ENCODE results near the gene MAMDC2.

Gene MAMDC2

DNA sequence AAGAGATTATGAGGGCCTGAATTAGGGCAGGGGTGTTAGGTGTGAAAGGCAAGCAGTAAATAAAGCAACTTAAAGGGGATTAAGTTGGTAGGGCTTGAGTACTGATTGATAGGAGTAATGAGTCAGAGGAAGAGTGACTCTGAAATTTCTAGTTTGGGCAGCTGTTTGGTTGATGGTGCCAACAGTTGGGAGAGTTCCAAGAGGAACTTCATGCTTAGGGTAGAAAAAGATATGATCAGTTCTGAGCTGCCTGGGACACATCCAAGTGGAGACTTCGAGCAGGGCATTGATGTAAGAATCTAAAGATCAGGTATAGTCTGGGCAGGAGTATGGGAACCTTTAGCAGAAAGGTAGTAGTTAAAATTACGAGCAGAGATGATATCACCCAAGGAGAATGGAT, 10.2 kb downstream of the MAMDC2 start:
- Histone ChIP-seq H3K4me3 (ENCODE audit: insufficient read depth, low read length, poor library complexity, severe bottlenecking) (no peak overlapping the region), H3K27me3 (ENCODE audit: low read length) (no peaks in the 10 kb centered on the region), H4K20me1 (ENCODE audit: low read depth, low read length) (no peaks in the 10 kb centered on the region), H2AFZ (ENCODE audit: low read depth, low read length, severe bottlenecking) (no peak overlapping the region), H3K9me2 (replicated peaks; ENCODE audit: insufficient read depth, low read length) (no peaks in the 10 kb centered on the region), H3K9me3 (ENCODE audit: insufficient read depth, low read length) (no peaks in the 10 kb centered on the region), H3K79me2 (ENCODE audit: insufficient read depth, low read length) (no peaks in the 10 kb centered on the region), H3K36me3 (ENCODE audit: low read length) (no peaks in the 10 kb centered on the region), H3K27ac (ENCODE audit: low read depth, low read length) (no peak overlapping the region), H3K9ac (ENCODE audit: low read length) (no peak overlapping the region), H3K4me2 (ENCODE audit: low read depth, low read length, poor library complexity, severe bottlenecking) (no peak overlapping the region), H3F3A (ENCODE audit: insufficient read depth) (no peaks in the 10 kb centered on the region)
- TF ChIP-seq EZH2phosphoT487 (conservative IDR thresholded peaks at IDR 0.05; ENCODE audit: low read length), result no peak
- TF ChIP-seq, protein P1, sequence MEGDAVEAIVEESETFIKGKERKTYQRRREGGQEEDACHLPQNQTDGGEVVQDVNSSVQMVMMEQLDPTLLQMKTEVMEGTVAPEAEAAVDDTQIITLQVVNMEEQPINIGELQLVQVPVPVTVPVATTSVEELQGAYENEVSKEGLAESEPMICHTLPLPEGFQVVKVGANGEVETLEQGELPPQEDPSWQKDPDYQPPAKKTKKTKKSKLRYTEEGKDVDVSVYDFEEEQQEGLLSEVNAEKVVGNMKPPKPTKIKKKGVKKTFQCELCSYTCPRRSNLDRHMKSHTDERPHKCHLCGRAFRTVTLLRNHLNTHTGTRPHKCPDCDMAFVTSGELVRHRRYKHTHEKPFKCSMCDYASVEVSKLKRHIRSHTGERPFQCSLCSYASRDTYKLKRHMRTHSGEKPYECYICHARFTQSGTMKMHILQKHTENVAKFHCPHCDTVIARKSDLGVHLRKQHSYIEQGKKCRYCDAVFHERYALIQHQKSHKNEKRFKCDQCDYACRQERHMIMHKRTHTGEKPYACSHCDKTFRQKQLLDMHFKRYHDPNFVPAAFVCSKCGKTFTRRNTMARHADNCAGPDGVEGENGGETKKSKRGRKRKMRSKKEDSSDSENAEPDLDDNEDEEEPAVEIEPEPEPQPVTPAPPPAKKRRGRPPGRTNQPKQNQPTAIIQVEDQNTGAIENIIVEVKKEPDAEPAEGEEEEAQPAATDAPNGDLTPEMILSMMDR (IDR thresholded peaks at IDR 0.05; ENCODE audit: insufficient read depth, low read length, poor library complexity, severe bottlenecking), result no peak

DNA sequence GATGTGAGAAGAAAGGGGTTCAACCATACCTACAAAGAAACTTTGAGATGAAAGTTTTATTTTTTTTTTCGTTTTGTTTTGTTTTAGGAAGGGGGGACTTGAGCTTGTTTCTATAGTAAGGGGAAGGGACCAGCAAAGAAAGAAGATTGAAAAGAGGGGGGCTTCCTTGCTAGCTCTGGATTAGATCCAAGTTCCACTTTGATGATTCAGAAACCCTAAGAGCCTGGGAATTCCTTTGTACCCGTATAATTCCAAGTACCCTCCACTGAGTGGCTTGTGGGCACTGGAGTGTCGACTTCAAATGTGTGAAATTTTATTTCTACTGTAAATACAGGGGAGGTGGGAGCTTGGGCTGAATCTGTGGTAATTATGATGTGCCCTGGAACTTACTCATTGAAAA, 10.9 kb downstream of the MAMDC2 start:
- TF ChIP-seq EZH2phosphoT487 (conservative IDR thresholded peaks at IDR 0.05; ENCODE audit: low read length), result no peak
- TF ChIP-seq, protein P1 (IDR thresholded peaks at IDR 0.05; ENCODE audit: insufficient read depth, low read length, poor library complexity, severe bottlenecking), result no peak
- Histone ChIP-seq H3K9me3 (ENCODE audit: insufficient read depth, low read length) (no peaks in the 10 kb centered on the region), H3K36me3 (ENCODE audit: low read length) (no peaks in the 10 kb centered on the region), H3K27ac (ENCODE audit: low read depth, low read length) (no peak overlapping the region), H4K20me1 (ENCODE audit: low read depth, low read length) (no peaks in the 10 kb centered on the region), H3F3A (ENCODE audit: insufficient read depth) (no peaks in the 10 kb centered on the region), H3K27me3 (ENCODE audit: low read length) (no peaks in the 10 kb centered on the region), H3K4me3 (ENCODE audit: insufficient read depth, low read length, poor library complexity, severe bottlenecking) (no peak overlapping the region), H3K79me2 (ENCODE audit: insufficient read depth, low read length) (no peaks in the 10 kb centered on the region), H3K9me2 (replicated peaks; ENCODE audit: insufficient read depth, low read length) (no peaks in the 10 kb centered on the region), H2AFZ (ENCODE audit: low read depth, low read length, severe bottlenecking) (no peak overlapping the region), H3K9ac (ENCODE audit: low read length) (no peak overlapping the region), H3K4me2 (ENCODE audit: low read depth, low read length, poor library complexity, severe bottlenecking) (no peak overlapping the region)

DNA sequence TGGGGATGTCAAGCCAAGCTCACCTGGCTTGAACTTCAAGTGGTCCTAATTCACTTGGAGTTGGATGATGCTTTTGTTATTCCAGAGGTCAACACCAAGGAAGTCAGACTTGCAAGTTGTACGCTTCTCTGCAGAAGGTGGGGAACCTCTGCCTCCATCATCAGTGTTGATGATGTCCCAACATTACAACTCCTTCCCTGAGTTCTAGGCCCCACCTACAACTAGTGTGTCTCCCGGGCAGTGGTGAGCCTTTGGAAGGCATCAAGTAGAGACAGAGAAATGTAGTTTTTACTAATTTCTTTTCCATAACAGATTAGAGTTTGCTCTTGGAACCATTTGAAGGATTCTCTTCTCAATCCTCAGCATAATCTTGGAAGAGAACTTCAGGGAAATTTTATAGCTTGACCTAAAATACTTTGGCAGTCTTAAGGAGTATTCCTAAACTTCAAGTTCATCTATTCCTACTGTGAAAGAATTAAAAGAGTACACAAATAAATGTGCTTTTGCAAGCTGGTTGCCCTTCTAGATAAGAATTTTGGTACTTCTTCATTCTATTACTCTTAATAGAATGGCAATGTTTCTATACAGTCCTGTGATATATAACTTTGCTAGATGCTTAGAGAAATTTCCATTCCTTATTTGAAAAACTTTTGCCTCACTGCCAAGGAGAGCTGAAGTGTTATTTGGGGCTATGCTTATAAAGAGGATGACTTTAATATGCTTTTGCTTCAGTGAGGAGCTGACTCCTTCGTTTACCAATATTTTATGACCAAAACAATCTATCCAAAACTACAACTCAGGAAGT, 12.0 kb downstream of the MAMDC2 start:
- TF ChIP-seq EZH2phosphoT487 (conservative IDR thresholded peaks at IDR 0.05; ENCODE audit: low read length), result no peak
- TF ChIP-seq, protein P1 (IDR thresholded peaks at IDR 0.05; ENCODE audit: insufficient read depth, low read length, poor library complexity, severe bottlenecking), result no peak
- no peaks in the 10 kb centered on the region for H4K20me1 ChIP-seq (ENCODE audit: low read depth, low read length)
- H3K79me2 ChIP-seq (ENCODE audit: insufficient read depth, low read length), result no peaks in the 10 kb centered on the region
- H3K27ac ChIP-seq (ENCODE audit: low read depth, low read length), result no peak overlapping the region
- no peak overlapping the region for H2AFZ ChIP-seq (ENCODE audit: low read depth, low read length, severe bottlenecking)
- H3K4me2 ChIP-seq (ENCODE audit: low read depth, low read length, poor library complexity, severe bottlenecking), result no peak overlapping the region
- H3K9me3 ChIP-seq (ENCODE audit: insufficient read depth, low read length), result no peaks in the 10 kb centered on the region
- H3K36me3 ChIP-seq (ENCODE audit: low read length), result no peaks in the 10 kb centered on the region
- no peaks in the 10 kb centered on the region for H3F3A ChIP-seq (ENCODE audit: insufficient read depth)
- no peaks in the 10 kb centered on the region for H3K27me3 ChIP-seq (ENCODE audit: low read length)
- H3K4me3 ChIP-seq (ENCODE audit: insufficient read depth, low read length, poor library complexity, severe bottlenecking), result no peak overlapping the region
- no peaks in the 10 kb centered on the region for H3K9me2 ChIP-seq (replicated peaks; ENCODE audit: insufficient read depth, low read length)
- no peak overlapping the region for H3K9ac ChIP-seq (ENCODE audit: low read length)
